HG03175 (cell line): Measurements from ENCODE around the gene NOTCH3.
A peak's percentile ranks its signal among the peaks of the same experiment; 100 is the strongest.

Experiments used
- ATAC-seq: cut with Tn5 transposase; IDR thresholded peaks from one replicate; pipeline ENCODE4 v1.9.1; 2021; ENCODE audit warnings: mild to moderate bottlenecking, moderate library complexity; ENCODE audit not compliant: unreplicated experiment

The NOTCH3 gene

DNA sequence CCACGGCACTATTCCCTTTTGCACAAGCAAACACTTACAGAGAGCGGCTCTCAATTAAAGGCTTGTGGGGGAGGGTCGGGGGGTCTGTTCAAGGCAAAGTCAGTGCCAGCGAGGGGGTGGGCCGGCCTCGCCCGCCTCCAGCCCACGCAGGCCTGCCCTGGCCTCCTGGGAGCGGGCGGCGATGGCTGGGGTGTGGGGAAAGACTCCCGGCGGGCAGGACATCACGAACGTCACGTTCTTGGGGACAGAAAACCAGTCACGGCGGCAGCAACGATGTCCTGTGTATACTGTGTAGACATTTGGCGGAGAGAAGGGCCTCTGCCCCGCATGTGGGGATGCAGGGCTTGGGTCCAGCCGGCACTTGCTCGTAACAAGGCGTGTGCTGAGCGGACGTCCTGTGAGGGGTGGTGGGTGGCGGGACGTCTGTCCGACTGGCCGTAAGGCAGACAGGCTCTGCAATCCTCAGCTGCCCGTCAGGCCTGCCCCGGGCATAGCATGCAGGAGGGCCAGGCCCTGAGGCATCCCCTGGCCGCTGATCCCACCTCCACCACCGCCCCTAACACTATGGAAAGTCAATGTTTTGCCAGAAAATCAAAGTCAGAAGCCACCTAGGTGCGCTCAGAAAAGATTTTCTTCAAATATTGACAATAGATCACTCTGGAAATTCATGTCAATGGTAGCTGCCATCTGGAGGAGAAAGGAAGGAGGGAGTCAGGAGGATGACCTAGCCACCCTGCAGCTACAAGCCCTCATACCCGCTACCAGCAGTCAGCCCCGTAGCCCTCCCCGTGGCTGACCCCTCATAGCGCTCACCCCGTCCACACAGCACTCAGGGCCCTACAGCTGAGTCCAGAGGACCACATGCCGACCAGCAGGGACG is 37.2 kb upstream of the NOTCH3 start:
- ATAC-seq, result no peak

DNA sequence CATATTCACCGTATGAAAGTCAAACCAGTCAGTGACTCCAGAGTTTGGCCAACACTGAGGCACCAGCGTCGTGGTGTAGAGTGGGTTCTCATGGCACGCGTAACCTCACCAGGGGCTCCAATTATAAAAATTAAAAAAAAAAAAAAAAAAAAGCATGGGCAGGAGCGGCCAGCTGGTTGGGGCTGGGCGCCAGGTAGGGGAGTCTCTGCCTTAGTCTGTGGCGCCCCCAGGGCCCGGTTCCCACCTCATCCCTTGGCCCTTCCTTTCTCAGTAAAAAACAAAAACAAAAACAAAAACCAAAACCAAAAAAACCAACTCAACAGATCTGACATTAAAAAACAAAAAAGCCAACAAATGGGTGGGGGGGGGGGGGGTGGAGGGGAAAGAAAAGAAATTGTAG is 36.1 kb upstream of the NOTCH3 start:
- ATAC-seq, result no peak

DNA sequence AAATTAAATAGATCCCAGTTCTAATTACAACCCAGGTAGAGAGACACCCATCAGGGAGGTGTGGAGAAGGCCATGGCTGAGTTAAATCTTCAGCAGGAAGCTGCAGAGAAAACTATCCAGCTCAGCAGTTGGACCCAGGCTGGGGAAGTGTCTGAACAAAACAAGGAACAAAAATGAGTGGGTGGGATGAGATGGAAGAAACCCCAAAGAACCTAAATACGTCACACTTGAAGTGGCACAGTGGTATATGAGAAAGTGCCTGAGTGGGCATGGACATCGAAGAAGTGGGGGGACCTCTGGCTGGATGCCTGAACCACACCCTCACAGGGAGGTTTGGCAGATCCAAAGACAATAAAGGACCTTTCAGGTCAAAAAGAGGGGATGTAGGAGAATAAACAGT is 35.0 kb upstream of the NOTCH3 start:
- ATAC-seq, result no peak

DNA sequence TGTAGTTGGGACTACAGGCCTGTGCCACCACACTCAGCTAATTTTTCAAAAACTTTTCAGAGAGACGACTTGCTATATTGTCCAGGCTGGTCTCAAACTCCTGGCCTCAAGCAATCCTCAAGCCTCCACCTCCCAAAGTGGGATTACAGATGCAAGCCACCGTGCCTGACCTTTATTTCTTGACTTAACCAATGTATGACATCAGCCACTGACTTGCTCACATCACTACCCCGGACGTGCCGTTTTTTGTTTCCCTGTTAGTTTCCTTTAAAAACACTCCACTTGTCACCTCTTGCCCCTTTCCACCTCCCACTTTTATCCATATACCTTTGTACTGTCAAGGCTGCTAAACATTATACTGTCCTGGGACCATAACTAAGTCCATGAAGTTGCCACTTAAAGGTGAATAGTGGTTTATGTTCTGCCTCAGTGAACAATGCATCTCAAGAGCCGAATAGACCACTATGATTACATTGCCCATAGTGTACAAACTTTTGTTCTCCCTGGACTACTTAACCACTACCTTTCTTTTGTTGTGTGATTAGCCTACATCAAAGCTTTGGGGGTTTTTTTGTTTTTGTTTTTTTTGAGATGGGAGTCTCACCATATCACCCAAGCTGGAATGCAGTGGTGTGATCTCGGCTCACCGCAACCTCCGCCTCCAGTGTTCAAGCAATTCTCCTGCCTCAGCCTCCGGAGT is 33.8 kb upstream of the NOTCH3 start:
- no peak for ATAC-seq

DNA sequence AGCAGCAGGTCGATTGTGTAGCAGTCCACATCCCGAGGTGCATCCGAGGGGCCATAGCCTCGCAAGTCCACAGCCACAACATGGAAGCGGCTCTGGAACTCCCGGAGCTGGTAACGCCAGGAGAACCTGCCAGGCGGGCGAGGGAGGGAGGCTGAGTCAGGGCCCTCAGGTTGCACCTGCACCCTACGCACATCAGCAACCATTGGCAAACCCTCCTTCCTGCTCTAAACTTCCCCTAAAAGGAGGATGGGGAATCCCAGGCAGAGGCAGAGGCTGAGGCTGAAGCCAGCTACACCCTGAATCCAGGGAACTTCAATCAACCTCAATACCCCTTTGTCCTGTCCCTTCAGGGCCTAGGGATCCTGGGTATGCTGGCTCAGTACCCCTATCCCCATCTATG is 30.5 kb upstream of the NOTCH3 start:
- no peak for ATAC-seq

DNA sequence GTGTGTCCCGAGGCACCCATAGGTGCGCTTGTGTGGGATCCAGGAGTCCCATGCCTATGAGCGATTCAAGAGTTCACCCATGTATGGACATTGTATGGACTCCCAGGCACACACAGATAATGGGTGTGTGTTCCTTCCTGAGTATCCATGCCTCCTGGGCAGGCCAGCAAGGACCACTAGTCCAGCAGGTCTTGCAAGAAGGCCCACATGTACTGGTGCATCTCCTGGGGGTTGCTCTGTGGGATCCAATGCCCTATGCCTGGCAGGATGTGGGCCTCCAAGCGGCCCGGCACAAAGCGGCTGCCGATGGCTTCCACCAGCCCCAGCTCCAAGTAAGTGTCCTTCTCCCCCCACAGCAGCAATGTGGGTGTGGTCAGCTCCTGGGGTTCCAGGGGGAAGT is 26.5 kb upstream of the NOTCH3 start:
- no peak for ATAC-seq

DNA sequence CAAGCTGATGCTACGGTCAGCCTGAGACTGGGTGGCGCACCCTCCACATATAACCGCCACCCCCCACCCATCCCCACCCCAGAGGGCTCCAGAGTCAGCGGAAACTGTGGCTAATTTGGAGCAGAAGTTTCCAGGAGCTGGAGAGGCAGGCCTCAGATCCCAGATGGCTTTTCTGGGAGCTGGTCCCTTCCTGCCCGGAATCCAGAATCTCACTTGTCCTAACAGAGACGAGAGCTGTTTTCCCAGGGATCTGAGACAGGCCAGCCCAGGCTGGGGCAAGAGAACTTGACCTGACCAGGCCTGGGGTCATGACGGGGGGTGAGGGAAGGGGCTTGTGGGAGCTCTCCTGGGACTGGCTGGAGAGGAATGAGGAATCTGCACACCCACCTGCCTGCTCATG is 25.0 kb upstream of the NOTCH3 start:
- ATAC-seq, result no peak

DNA sequence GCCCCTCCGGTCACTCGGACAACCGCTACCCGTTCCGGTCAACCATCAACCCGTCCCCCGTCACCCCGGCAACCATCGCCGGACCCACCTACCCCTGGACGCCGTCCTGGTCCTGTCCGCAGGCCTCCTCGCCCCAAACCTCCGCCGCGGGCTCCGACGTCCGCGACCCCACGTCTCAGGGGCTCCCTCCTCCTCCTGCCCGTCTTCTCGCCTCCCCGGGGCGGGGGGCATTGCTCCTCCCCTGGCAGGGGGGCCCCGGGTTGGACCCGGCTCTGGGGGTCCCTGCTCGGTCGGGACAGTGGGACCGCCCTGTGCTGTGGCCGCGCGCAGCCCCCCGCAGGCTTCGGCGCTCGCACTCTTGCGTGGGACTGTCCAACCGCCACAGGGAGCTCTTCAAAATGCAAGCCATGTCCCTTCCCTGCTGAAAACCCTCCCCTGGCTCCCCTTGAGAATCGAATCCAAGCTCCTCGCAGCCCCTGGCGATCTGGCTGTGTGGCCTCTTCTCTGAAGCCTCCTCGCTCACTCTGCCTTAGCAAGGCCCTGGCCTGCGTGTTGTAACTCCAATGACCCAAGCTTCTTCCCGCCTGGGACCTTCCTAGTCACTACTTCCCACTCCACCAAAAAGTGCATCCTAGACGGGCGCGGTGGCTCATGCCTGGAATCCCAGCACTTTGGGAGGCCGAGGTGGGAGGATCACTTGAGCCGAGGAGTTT is 23.0 kb upstream of the NOTCH3 start:
- ATAC-seq, result peak; percentile 10

DNA sequence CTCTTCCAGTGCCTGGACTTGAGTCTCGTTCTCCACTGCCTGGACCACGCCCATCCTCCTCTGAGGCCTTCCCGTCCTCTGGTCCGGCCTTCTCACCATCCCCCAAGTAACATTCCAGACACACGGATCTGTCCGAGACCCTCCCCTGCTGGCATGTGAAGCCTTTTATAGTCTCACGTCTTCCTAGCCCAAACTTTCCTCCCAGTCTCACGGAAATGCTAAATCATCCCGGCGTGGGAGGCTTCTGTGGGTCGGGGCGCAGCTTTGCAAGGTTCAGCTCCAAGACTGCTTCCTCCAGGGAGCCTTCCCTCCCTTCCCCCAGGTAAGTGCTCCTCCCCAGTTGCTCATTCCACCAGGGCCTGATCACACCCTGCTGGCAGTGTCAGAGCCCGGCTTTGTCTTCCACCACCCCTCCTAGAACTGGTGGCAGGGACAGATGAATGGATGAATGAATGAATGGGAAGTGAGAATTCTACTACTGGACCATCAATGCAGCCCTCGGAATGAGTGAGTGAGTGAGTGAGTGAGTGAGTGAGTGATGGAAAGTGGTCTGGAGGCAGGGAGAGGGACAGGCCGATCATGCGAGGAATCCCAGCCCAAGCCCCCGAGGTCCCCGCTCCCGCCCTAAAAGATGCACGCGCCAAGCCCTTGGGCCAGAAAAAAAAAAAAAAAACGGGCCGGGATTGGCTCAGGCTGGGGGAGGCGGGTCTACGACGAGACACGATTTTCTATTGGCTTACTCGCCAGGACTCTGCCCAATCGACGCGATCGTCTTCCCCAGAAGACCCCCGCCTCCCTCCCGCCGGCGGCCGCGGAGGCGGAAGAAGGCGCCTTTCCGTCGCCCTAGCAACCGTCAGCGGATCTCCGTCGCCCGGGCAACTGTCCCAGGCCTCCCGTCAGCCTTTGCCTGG is 22.2 kb upstream of the NOTCH3 start:
- ATAC-seq, result peak; percentile 87

DNA sequence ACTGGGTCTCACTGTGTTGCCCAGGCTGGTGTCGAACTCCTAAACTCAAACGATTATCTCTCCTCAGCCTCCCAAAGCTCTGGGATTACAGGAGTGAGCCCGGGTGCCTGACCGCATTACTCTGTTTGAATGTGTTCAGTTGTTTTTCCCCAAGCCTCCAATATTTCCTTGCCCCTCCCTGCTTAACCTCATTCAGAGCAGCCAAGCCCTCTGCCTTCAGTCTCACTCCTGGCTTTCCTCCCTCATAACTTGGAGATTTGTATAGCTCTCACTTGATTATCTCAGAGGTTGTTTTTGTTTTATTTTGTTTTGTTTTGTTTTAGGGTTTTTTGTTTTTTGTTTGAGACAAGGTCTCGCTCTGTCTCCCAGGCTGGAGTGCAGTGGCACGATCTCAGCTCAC is 20.0 kb upstream of the NOTCH3 start:
- no peak for ATAC-seq

DNA sequence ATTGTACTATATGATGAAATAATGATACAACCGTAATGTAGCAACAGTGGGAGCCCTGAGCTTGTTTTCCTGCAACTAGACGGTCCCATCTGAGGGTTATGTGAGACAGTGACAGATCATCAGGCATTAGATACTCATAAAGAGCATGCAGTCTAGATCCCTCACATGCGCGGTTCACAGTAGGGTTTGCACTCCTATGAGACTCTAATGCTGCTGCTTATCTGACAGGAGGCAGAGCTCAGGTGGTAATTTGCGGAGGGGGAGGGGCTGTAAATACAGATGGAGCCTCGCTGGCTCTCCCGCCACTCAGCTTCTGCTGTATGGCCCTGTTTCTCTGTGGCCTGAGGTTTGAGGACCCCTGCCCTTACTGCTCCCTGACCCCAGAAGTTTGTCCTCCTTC is 17.7 kb upstream of the NOTCH3 start:
- ATAC-seq, result no peak

DNA sequence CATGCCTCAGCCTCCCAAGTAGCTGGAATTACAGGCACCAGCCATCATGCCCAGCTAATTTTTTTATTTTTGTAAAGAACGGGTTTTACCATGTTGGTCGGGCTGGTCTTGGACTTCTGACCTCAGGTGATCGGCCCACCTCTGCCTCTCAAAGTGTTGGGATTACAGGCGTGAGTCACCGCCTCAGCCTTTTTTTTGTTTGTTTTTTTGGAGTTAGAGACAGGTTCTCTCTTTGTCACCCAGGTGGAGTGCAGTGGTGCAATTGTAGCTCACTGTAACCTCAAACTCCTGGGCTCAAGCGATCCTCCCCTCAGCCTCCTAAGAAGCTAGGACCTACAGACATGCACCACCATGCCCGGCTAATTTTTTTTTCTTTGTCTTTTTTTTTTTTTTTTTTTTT is 15.6 kb upstream of the NOTCH3 start:
- ATAC-seq, result no peak

DNA sequence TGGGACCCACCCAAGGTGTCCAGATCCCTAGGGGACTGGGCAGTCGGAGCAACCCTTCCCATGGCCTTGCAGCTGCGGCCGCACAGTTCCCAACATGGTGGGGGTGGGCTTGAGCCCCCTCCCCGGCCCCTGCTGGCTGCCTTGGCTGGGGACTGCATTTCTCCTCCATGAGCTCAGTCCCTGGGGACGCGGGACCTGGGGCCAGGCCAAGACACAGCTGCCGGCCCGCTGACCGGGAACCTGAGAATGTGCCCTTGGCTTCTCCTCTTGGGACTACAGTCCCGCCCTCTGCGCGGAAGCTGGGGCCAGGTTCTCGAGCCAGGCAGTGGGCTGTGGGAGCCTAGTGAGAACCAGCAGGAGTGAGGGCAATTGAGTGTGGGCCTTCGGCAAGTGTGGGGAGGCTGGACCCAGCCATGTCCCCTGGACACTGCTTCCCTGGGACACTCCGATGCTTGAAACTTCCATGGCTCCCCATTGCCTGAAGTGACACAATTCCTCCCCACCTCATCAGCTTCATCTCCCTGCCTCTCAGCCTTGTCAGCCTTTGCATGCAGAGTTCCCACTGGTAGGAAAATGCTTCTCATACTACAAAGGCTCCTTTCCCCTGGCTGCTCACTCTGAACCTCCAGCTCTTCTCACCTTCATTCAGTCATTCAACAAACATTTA is 13.1 kb upstream of the NOTCH3 start:
- no peak for ATAC-seq

DNA sequence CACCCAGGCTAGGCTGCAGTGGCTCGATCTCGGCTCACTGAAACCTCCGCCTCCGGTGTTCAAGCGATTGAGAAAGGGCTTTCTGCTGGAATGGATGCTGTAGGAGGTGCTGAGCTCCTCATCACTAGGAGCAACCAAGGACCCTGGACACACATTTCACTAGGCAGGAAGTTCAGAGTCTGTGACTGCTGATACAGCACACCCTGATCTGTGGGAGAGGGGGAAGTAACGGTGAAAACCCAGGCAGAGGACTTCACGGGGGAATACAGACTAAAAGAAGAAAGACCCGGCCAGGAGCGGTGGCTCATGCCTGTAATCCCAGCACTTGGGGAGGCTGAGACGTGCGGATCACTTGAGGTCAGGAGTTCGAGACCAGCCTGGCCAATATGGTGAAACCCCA is 11.9 kb upstream of the NOTCH3 start:
- no peak for ATAC-seq

DNA sequence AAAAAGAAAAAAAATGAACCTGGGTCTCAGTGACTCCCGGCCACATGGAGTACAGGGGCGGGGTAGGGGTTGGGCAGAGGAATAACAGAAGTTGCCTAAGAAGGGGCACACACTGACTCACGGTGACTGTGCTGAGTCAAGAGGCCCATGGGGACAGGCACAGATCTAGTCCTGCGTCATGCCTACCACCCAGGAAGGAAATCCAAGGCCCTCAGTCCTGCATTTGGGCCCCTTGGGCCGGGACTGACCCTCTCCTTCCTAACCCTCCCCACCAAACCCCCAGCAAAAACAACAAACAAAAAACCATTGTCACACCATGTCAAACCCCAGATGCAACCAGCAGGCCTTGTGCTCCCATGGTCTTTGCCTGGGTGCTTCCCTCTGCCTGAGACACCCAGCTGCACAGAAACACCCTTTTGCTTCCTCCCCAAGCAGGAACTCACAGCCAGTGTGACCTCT is 9.6 kb upstream of the NOTCH3 start:
- no peak for ATAC-seq

DNA sequence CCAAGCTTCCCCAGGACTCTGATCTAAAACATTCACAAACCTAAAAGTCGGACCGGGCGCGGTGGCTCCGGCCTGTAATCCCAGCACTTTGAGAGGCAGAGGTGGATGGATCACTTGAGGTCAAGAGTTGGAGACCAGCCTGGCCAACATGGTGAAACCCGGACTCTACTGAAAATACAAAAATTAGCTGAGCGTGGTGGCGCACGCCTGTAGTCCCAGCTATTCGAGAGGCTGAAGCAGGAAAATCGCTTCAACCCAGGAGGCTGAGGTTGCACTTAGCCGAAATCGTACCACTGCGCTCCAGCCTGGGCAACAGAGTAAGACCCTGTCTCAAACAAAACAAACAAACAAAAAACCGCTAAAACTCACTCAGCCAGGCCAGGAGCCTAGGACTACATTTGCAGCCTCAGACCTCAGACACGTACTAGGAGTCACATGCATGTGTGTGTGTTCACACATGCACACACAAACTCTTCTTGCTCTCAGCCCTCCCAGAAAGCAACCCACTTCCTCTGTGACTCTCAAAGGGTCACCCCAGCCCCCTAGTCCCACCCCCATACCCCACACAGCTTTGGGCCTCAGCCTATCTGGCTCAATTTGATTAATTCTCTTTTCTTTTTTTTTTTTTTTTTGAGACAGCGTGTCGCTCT is 704 bp upstream of the NOTCH3 start:
- ATAC-seq, result no peak

DNA sequence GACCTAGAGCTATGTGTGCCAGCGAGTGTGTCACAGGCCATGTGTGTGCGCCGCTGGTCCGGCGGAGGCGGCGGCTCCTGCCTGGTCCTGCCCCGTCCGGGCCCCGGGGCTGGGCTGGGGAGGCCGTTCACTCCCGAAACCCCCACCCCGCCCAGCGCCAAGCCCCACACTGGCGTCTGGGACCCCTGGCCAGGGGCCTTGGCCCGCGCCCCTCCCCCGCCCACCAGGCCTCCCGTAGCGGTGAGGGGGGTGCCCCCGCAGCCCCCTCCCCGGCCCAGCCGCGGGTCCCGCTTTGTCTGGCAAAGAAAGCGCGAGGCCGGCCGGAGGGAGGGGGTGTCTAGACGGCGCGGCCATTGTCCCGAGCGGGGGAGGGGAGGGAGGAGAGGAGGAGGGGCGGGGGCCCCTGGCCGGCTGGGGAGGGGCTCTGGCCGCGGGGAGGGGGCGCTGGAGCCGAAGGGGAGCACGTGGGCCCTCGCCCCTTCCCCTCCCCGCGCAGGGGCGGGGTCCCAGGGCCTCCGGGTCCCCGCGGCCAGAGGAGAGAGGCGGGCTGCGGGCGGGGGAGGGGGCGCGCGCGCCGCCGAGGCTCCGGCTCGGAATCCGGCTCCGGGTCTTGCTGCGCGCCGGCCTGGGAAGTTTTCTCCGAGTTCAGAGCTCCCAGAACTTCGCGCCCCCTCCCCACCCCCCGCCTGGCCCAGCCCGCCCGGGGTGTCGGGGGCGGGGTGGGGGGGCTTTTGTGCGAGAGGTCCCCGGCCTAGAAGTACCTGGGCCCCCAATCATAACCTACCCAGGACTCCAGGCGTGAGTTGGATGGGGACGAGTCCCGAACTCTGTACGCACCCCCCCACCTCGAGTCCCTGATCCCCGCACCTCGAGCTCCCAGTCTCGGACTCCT is 888 bp downstream of the NOTCH3 start:
- no peak for ATAC-seq

DNA sequence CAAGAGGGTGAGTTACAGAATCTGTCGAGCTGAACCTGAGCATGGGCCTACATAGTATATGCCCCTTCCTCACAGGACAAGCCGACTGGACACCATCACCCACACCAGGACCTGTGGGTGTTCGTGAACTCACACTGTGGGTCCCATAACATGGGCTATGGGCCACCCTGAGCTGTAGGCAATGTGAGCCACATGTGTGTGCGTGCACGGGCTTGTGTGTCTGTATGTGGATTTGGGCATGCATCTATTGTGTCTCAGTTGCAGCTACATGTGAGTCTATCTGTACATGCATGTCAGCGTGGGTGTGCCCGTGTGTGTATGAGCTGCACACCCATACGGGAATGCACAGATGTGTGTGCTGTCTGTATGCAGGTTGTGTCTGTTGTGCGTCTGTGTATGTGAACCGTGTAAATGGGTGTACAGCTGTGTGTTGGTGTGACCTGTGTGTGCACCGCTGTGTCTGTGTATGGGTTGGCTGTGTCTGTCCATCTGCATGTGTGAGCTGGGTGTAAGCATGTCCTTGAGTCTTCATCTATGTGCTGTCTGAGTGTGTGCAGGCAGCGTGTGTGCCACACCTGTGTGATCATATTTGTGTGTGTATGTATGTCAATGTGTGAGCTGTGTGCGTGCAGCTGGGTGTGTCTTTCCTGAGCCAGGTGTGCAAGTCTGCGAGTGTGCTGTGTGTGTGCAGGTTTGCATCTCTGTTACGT is 1.7 kb downstream of the NOTCH3 start:
- ATAC-seq, result no peak
